Fibroblast of pulmonary artery (primary cell): ENCODE data around the gene METTL5.
A peak's percentile ranks its signal among the peaks of the same experiment; 100 is the strongest.

Experiments used
- DNase-seq: peaks from one replicate; pipeline ENCODE4 v3.0.0-alpha.2; 2010; ENCODE audit warnings: low read depth
- H3K4me3 ChIP-seq: replicated peaks from 2 replicates; pipeline ENCODE4 v1.5.1; 2011; ENCODE audit warnings: low read depth, mild to moderate bottlenecking, control low read depth, low read length, moderate library complexity
- TF ChIP-seq, protein P1 (sequence below): IDR thresholded peaks from 2 replicates; pipeline ENCODE4 v1.5.1; 2011; ENCODE audit warnings: mild to moderate bottlenecking, control low read depth, low read length, inconsistent platforms; ENCODE audit errors: missing control alignments

The METTL5 gene

DNA sequence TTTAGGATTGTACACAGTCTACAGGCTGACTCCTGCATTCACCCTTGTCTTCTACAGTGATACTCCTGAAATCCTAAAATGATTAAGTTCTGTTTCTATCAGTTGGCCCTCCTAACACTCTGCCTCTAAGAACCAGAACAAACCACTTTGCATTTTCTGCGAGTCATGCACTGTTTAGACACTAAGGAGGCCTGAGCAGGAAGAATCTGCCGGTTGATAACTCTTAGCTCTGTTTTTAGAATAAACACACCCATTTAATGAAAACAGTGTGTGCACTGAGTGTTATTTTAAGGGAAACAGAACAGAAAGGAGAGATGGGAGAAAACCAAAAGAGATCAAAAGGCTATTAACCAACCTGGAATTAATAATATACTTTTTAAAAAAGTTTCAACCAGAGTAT is 48.9 kb downstream of the METTL5 start:
- no peak for DNase-seq
- no peak overlapping the region for H3K4me3 ChIP-seq
- TF ChIP-seq, protein P1, sequence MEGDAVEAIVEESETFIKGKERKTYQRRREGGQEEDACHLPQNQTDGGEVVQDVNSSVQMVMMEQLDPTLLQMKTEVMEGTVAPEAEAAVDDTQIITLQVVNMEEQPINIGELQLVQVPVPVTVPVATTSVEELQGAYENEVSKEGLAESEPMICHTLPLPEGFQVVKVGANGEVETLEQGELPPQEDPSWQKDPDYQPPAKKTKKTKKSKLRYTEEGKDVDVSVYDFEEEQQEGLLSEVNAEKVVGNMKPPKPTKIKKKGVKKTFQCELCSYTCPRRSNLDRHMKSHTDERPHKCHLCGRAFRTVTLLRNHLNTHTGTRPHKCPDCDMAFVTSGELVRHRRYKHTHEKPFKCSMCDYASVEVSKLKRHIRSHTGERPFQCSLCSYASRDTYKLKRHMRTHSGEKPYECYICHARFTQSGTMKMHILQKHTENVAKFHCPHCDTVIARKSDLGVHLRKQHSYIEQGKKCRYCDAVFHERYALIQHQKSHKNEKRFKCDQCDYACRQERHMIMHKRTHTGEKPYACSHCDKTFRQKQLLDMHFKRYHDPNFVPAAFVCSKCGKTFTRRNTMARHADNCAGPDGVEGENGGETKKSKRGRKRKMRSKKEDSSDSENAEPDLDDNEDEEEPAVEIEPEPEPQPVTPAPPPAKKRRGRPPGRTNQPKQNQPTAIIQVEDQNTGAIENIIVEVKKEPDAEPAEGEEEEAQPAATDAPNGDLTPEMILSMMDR, result no peak

- TF ChIP-seq, protein P1, result no peak
- DNase-seq, result no peak
Observed at GRCh38 chr2:169775354-169775753, 49.4 kb downstream of the METTL5 start.

GRCh38 chr2:169772651-169773050 is 52.1 kb downstream of the METTL5 start:
- DNase-seq, result no peak
- H3K4me3 ChIP-seq, result no peak overlapping the region
- TF ChIP-seq, protein P1, result no peak

More at GRCh38 chr2:169775354-169775753, 49.4 kb downstream of the METTL5 start:
- H3K4me3 ChIP-seq, result no peak overlapping the region

- no peak overlapping the region for H3K4me3 ChIP-seq
- TF ChIP-seq, protein P1, result no peak
- no peak for DNase-seq
Observed at GRCh38 chr2:169771612-169772011, 53.1 kb downstream of the METTL5 start.

GRCh38 chr2:169771021-169771420 is 53.7 kb downstream of the METTL5 start:
- no peak overlapping the region for H3K4me3 ChIP-seq
- no peak for DNase-seq
- TF ChIP-seq, protein P1, result no peak

- peak overlapping the region; percentile 49 for H3K4me3 ChIP-seq
- DNase-seq, result no peak
- TF ChIP-seq, protein P1, result no peak
Observed at GRCh38 chr2:169768262-169768995, 56.3 kb downstream of the METTL5 start.

- H3K4me3 ChIP-seq, result no peak overlapping the region
- peak; percentile 76 for DNase-seq
- TF ChIP-seq, protein P1, result peak; percentile 70
Observed at GRCh38 chr2:169767243-169767888, 57.3 kb downstream of the METTL5 start.
